ENCODE results near the gene OR10A3. TPM values are rescaled to one million over a fixed set of nuclear protein-coding genes. Genes with fewer than 3 reads are reported as not detected.

Gene OR10A3
- total RNA-seq, 4 donors from 2014 or later, result not detected

- intact Hi-C loops (cut with DNase I), result no loop called here
- DNase-seq, result no peak
- Histone ChIP-seq H3K4me3 (replicated peaks in 1 of 3) (no peak overlapping the region), H3K27ac (no peak overlapping the region), H3K9me3 (no peaks in the 10 kb centered on the region), H3K36me3 (no peaks in the 10 kb centered on the region), H3K27me3 (no peaks in the 10 kb centered on the region), H3K4me1 (no peaks in the 10 kb centered on the region)
- WGBS, 2 donors, result 43 to 60% methylated on average over 2 of the region's 2 CpGs
- TF ChIP-seq POLR2A (IDR thresholded peaks at IDR 0.05), result no peak
- TF ChIP-seq CTCF (IDR thresholded peaks at IDR 0.05), result no peak
Measured at GRCh38 chr11:7903940-7904339, 37.6 kb downstream of the OR10A3 start.

- no peaks in the 10 kb centered on the region for H3K4me1 ChIP-seq
- WGBS, 2 donors, result 68 to 79% methylated on average over 3 of the region's 3 CpGs
- no peaks in the 10 kb centered on the region for H3K27me3 ChIP-seq
- no peak overlapping the region for H3K27ac ChIP-seq
- H3K9me3 ChIP-seq, result no peaks in the 10 kb centered on the region
- no peaks in the 10 kb centered on the region for H3K36me3 ChIP-seq
- H3K4me3 ChIP-seq (replicated peaks in 1 of 3), result no peak overlapping the region
- no peak for TF ChIP-seq CTCF (IDR thresholded peaks at IDR 0.05)
- no peak for TF ChIP-seq POLR2A (IDR thresholded peaks at IDR 0.05)
- DNase-seq, result no peak
- intact Hi-C loops (cut with DNase I), result no loop called here
Measured at GRCh38 chr11:7901319-7901854, 40.1 kb downstream of the OR10A3 start.

GRCh38 chr11:7900686-7901085, 40.8 kb downstream of the OR10A3 start:
- no peak overlapping the region for H3K27ac ChIP-seq
- H3K36me3 ChIP-seq, result no peaks in the 10 kb centered on the region
- TF ChIP-seq CTCF (IDR thresholded peaks at IDR 0.05), result no peak
- no peak for TF ChIP-seq POLR2A (IDR thresholded peaks at IDR 0.05)
- no peak overlapping the region for H3K4me3 ChIP-seq (replicated peaks in 1 of 3)
- no peaks in the 10 kb centered on the region for H3K4me1 ChIP-seq
- no peaks in the 10 kb centered on the region for H3K27me3 ChIP-seq
- no peaks in the 10 kb centered on the region for H3K9me3 ChIP-seq
- DNase-seq, result no peak
- intact Hi-C loops (cut with DNase I), result no loop called here
- whole genome bisulfite sequencing, 2 donors, result 90% methylated on average over 4 of the region's 4 CpGs

- 58 to 61% methylated on average over 4 of the region's 4 CpGs for WGBS, 2 donors
- no peak for TF ChIP-seq POLR2A (IDR thresholded peaks at IDR 0.05)
- TF ChIP-seq CTCF (IDR thresholded peaks at IDR 0.05), result no peak
- Histone ChIP-seq H3K27me3 (no peaks in the 10 kb centered on the region), H3K9me3 (no peaks in the 10 kb centered on the region), H3K4me1 (no peaks in the 10 kb centered on the region), H3K27ac (no peak overlapping the region), H3K36me3 (no peaks in the 10 kb centered on the region), H3K4me3 (replicated peaks in 1 of 3) (no peak overlapping the region)
- intact Hi-C loops (cut with DNase I), result loop anchor here (10.0 kb wide), 1 partner anchor 195 kb away; no protein-coding TSS in a partner anchor
- no peak for DNase-seq
Measured at GRCh38 chr11:7899418-7899817, 42.1 kb downstream of the OR10A3 start.

- no peaks in the 10 kb centered on the region for H3K27me3 ChIP-seq
Measured at GRCh38 chr11:7898666-7899283, 42.7 kb downstream of the OR10A3 start.

More at GRCh38 chr11:7898666-7899283, 42.7 kb downstream of the OR10A3 start:
- Histone ChIP-seq H3K36me3 (no peaks in the 10 kb centered on the region), H3K27ac (no peak overlapping the region), H3K9me3 (no peaks in the 10 kb centered on the region), H3K4me1 (no peaks in the 10 kb centered on the region), H3K4me3 (replicated peaks in 1 of 3) (no peak overlapping the region)
- DNase-seq, result no peak
- WGBS, 2 donors, result 85 to 88% methylated on average over 5 of the region's 5 CpGs
- intact Hi-C loops (cut with DNase I), result loop anchor here (10.0 kb wide), 1 partner anchor 196 kb away; no protein-coding TSS in a partner anchor
- TF ChIP-seq CTCF (IDR thresholded peaks at IDR 0.05) (no peak), POLR2A (IDR thresholded peaks at IDR 0.05) (no peak)

Data from thyroid gland (tissue), 4 donors.